Gastrocnemius medialis (tissue), 4 donors: ENCODE data around the gene WNT10A.

Experiments
- POLR2A ChIP-seq, 2 donors: fragments of 450-650 bp; IDR thresholded peaks; one replicate each; pipeline ENCODE4 v1.6.1; 2017; ENCODE audit warnings: antibody characterized with exemption in 2 of 2, mild to moderate bottlenecking in 2 of 2, moderate library complexity in 2 of 2
- TF ChIP-seq, protein P1 (sequence below), 5 experiments: fragments of 450-650 bp in 3 of 5; fragments of 200-600 bp in 2 of 5; sonication (generic) in 2 of 5; IDR thresholded peaks in 4 of 5; conservative IDR thresholded peaks in 1 of 5; 1 replicate in 4 of 5; 2 replicates in 1 of 5; pipeline ENCODE4 v1.5.1; 2016 to 2019; ENCODE audit warnings: antibody characterized with exemption in 5 of 5, mild to moderate bottlenecking in 3 of 5, moderate library complexity in 3 of 5

DNA sequence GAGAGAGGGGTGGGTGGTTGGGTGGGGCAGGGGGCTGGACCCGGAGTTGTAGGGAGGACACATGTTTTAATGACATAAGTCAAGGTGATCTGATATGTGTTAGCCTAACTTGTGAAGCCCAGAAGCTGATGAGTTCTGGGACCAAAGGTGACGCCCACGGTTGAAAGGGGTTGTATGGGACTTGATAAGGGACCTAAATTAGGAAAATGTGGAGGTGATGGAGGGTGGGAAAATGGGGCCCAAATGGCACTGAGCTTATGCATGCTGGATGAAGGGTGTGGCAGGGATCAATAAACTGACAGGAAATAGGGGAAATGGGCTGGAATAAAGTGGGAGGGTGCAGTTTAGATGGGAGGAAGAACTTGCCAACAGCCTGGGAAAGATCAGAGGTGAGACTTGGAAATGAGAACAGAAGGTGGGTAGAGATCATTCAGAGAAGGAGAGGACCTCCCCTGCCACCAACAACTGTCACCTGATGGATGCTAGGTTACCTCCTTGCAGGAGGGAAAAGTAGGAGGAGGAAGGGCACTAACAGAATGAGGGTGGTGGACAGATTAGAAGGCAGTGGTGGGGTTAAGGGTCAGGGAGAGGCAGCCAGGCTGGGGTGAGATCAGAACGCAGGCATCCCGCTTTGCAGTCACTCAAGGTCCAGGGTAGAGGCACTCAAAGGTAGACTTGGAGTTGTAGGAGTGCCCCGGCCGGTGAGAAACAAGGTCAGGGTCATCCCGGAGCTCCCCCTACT is 15.3 kb downstream of the WNT10A start:
- TF ChIP-seq, protein P1, sequence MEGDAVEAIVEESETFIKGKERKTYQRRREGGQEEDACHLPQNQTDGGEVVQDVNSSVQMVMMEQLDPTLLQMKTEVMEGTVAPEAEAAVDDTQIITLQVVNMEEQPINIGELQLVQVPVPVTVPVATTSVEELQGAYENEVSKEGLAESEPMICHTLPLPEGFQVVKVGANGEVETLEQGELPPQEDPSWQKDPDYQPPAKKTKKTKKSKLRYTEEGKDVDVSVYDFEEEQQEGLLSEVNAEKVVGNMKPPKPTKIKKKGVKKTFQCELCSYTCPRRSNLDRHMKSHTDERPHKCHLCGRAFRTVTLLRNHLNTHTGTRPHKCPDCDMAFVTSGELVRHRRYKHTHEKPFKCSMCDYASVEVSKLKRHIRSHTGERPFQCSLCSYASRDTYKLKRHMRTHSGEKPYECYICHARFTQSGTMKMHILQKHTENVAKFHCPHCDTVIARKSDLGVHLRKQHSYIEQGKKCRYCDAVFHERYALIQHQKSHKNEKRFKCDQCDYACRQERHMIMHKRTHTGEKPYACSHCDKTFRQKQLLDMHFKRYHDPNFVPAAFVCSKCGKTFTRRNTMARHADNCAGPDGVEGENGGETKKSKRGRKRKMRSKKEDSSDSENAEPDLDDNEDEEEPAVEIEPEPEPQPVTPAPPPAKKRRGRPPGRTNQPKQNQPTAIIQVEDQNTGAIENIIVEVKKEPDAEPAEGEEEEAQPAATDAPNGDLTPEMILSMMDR (IDR thresholded peaks at IDR 0.05 in 4 of 5, conservative IDR thresholded peaks at IDR 0.05 in 1 of 5) = no peak
- TF ChIP-seq POLR2A (IDR thresholded peaks at IDR 0.05) = no peak
